ENCODE data around the gene STX8.
"Not testable (repeated sequence)": the region's sequence is repeated elsewhere in the genome, so short reads cannot be mapped to it uniquely, and the experiment has no call there.

STX8 gene, protein sequence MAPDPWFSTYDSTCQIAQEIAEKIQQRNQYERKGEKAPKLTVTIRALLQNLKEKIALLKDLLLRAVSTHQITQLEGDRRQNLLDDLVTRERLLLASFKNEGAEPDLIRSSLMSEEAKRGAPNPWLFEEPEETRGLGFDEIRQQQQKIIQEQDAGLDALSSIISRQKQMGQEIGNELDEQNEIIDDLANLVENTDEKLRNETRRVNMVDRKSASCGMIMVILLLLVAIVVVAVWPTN

DNA sequence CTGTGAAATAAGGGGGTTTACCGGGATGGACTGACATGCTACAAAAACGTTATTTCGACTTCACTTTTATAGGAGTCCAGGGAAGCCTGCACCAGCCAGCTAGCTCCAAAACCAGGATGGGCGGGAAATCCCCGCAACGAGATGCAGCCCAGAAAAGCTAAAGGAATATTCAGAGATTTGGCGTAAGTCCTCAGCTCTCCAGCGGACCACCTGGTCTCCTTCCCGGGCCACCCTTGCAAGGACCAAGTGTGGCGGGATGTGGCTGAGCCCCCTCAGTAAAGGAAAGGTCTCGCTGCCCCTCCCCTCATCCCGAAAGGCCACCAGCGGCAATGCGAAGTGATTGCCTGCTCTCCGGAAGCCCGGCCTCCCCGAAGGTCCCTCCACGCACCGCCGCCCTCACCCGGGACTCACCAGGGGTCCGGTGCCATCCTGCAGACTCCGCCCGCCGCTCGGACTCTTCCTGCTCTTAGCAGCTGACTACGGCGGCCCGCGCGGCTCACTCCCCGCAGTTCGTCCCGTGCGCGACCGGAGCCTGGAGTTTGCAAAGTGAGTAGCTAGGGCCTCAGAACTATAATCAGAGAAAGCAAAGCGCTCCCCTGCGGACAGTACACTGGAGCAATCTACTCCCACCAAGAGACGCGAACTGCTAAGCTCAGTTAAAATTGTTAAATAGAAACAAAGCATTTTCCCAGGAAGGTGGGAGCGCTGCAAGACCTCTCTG lies at the start of gene STX8:
TSS of gene STX8 (minus strand) at position 440 of the 721 bp plus-strand sequence. CDS start at position 428, 12 bp downstream.
- FAIRE-seq, result peak; percentile 39

DNA sequence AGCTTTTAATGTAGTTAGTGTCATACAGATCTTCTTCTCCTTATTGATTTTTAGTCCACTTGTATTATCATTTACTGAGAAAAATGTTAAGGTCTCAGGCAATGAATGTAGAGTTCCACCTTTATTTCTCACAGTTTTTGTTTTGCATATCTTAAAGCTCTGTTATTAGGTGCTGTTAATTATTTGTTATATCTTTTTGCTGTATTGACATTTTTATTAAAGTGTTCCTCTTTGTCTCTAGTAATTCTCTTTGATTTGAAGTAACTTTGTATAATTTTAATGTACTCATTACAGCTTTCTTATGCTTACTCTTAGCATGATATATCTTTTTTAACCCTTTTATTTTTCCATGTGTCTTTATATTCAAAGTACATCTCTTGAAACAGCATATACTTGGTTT lies 47.3 kb upstream of the STX8 start:
- FAIRE-seq, result no peak

- FAIRE-seq, result no peak
Measured at GRCh38 chr17:9615486-9615885, 39.9 kb upstream of the STX8 start.

DNA sequence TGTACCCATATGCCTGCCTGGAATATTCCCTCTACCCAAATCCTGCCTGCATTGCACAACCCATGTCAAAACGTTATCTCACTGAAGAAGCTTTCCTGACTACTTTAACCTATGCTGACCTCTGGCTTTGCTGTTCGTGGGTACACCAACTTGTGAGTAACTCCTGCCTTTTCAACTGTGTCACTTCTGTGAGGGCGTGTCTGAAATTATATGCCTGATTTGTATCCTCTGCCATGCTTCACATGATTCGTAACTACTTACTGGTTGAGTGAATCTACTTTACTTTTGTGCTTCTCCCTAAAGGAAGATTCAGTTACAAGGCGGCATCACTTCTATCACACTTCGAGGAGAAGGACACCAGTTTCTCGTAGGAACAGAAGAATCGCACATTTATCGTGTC lies 36.4 kb upstream of the STX8 start:
- FAIRE-seq, result no peak

- FAIRE-seq, result no peak
Measured at GRCh38 chr17:9611557-9611956, 35.9 kb upstream of the STX8 start.

- FAIRE-seq, result not testable (repeated sequence)
Measured at GRCh38 chr17:9607058-9607457, 31.4 kb upstream of the STX8 start.

GRCh38 chr17:9606453-9606852 lies 30.8 kb upstream of the STX8 start:
- no peak for FAIRE-seq

DNA sequence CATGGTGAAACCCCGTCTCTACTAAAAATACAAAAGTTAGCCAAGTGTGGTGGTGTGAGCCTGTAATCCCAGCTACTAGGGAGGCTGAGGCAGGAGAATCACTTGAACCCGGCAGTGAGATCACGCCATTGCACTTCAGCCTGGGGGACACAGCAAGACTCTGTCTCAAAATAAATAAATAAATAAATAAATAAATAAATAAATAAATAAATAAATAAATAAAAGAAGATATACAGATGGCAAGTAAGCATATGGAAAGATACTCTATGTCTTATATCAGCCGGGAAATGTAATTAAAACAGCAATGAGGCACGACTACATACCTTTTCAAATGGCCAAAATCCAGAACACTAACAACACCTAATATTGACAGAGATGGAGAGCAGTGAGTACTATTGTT lies 29.0 kb upstream of the STX8 start:
- FAIRE-seq, result not testable (repeated sequence)

GRCh38 chr17:9598661-9599060 lies 23.0 kb upstream of the STX8 start:
- FAIRE-seq, result no peak

- not testable (repeated sequence) for FAIRE-seq
Measured at GRCh38 chr17:9597638-9598037, 22.0 kb upstream of the STX8 start.

DNA sequence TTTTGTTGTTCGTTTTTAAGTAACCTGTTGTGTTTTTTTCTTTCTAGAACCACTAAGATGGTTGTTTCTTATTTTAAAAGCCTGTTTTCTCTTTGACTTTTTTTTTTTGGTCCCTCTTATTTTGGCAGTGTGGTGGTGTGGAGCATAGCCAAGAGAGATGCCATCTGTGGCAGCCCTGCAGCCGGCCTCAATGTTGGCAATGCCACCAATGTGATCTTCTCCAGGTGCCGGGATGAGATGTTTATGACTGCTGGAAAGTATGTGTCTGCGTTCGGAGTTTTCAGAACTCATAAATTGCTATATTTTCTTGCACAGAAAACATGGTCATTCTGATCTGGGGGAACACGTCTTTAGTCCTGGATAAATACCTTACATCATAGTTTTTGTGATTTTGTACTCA lies 18.4 kb upstream of the STX8 start:
- FAIRE-seq, result no peak

DNA sequence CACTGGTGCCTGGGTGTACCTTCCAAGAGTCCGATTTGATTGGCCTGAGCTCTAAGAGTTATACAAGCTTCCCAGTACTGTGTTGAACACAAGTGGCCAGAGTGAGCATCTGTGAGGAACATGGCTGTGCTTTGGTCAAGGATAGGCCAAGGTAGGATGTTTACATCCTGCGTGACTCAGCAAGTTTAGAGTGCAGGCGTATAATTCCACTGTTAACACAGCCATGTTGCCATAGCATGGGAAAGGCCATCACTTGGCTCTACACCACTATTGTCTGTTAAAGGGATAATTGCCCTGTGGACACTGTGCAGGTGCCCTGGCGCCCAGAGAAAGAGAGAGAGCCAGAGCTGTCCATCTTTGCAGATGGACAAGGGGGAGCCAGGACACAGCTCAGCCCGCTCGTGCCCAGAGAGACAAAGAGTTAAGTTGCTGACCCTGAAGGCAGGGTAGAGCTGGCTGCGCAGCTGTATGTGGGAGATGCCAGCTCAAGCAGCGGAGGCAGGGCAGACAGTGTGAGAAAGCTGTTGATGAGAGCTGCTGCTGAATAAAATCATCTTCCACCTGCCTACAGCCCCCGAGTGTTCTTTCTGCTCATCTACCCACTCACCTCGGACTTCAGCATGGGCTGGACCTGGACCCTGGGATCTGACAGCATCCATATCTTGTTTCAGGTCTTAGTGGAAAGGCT lies 12.5 kb upstream of the STX8 start:
- no peak for FAIRE-seq

DNA sequence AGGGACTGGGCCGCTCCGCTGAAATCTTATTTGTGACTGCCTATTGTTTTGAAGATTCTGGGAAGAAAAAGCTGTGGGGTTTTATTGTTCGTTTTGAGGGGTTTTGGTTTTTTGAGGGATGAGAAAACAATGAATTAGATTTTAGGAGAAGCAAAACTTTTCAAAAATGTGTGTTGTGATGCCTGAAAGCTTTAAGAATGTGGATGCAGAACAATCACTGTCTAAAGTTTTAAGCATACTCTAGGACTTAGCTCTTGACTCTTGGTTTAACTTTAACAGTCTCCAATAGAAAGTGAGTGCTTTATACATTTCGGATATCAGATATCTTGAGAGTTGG lies 1.7 kb upstream of the STX8 start:
- FAIRE-seq, result no peak

DNA sequence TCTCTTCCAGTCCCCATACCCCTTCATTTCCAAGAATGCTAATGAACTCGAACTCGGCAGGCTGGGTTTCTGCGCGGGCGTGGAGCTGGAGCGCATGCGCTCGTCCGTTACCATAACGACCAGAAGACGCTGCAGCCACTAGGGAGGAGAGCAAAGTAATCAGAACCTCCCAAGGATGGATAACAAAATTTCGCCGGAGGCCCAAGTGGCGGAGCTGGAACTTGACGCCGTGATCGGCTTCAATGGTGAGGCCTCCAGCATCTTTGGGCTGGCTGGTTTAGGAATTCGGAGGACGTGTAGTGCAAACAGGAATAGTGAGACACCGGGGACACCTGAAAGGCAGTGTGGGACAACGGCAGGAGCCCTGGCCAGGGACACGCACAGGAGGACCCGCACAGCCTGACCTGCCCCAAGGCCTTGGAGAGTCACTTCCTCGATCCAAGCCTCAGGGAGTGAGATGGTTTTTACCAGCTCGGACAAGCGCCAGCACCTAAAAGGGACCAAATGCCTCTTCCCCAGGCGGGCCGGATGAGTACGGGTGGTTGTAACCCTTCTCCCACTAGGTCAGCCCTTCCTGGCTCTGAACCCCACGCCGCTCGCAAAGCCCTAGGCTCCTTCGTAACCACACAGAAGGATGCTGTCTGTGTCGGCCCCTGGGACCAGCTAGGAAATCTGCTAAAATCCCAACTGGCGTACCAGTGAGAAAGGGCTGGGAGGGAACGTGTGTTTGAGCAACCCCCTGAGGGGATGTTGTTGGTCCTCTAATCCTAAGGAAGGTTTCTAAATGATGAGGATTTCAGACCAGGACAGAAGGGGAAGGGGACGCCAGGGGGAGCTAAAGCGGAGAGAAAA lies 1.1 kb upstream of the STX8 start, which contains the start of gene CFAP52:
TSS of gene CFAP52 (plus strand) at position 122 of the 852 bp plus-strand sequence. CDS start at position 176, 54 bp downstream.
- FAIRE-seq, result peak; percentile 68

DNA sequence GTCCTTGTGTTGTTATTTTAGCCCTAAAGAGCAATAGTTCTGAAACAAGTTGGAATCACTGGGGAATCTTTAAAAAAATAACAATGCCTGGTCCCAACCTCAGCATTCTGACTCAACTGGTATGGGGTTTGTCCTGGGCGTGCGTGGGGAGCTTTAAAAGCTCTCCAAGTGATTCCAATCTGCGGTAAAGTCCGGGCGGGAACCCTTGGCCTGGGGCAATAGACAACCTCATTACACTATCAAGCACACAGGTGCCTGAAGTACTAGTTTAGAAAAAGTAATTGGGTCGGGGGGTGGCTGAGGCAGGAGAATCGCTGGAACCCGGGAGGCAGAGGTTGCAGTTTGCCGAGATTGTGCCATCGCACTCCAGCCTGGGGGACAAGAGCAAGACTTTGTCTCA lies 4.4 kb downstream of the STX8 start:
- no peak for FAIRE-seq

- FAIRE-seq, result no peak
Measured at GRCh38 chr17:9568957-9569588, 6.5 kb downstream of the STX8 start.

DNA sequence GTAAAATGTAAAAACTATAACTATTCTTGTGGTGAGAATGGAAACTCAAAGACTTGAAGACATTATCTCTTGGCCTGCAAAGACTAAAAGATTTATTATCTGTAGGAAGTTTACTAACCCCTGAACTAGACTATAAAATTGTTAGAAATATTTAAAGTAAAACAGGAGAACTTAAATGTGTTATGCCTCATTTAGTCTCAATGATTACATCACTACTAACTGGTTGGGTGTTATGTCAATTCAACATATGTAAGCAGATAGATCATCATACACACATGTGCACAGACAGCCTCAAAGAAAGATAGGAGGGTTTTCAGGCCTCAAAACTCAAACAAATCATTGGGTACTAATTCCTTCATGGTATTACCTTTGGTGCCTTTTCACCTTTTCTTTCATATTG lies 7.6 kb downstream of the STX8 start:
- FAIRE-seq, result no peak

GRCh38 chr17:9566739-9567138 lies 8.9 kb downstream of the STX8 start:
- not testable (repeated sequence) for FAIRE-seq

DNA sequence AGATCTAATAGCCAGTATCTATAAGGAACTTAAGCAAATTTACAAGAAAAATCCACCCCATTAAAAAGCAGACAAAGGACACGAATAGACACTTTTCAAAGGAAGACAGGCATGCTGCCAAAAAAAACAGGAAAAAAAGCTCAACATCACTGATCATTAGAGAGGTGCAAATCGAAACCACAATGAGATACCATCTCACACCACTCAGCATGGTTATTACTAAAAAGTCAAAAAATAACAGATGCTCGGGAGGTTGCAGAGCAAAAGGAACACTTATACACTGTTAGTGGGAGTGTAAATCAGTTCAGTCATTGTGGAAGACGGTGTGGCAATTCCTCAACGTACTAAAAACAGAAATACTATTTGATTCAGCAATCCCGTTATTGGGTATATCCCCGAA lies 9.6 kb downstream of the STX8 start:
- no peak for FAIRE-seq

DNA sequence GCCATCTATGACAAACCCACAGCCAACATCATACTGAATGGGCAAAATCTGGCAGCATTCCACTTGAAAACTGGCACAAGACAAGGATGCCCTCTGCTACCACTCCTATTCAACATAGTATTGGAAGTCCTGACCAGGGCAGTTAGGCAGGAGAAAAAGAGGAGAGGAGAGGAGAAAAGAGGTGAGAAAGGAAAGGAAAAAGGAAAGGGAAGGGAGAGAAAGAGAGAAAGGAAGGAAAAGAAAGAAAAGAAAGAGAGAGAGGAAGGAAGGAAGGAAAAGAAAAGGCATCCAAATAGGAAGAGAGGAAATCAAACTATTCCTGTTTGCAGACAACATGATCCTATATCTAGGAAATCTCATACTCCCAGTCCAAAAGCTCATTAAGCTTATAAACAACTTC lies 11.5 kb downstream of the STX8 start:
- FAIRE-seq, result no peak

DNA sequence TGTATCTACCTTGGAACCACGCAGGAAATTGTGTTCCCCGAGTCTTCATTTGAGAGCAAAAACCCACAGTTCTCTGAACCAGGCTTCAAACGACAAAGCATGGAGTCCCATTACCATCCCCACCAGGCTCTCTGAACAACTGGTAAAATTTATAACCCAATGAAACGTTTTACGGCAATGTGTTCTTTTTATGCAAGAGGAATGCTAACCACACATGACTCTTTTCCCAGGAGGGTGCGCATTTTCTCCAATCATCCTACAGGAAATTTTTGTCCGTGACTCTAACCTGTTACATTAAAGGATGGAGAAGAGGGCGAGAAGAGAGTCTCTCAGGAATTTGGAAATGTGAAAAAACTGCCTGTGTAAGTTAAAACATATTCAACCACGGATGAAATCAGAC lies 17.8 kb downstream of the STX8 start:
- no peak for FAIRE-seq

DNA sequence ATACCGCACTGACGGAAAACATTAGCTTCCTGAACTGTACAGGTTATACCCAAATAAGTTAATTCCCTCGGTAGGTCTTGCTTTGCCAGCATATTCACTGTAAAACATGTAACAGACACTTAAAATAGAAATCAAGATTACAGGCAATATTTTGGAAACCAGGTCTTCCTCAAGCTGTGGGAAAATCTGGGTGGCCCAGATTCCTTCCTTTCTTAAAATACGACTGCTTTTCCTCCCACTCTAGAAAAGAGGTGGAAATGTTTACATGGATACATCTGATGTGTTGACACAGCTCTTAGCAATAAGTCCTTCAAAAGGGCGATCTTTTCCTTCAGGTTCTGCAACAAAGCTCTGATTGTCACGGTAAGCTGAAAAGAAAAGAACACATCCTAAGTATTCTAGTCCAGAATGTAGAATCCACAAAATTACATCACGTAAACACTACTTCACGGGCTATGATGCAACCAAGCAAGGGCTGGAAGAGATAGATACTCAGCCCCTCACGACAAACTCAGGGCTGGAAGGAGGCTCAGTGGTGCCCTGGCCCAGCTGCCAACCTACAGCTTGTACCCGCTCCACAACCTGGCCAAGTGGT lies 18.4 kb downstream of the STX8 start:
- no peak for FAIRE-seq
